Hypothalamus (tissue), 51 donors: Measurements from ENCODE around the gene PABPN1L.

Experiments
- DNase-seq, 51 donors: peaks; one replicate each; lab custom pipeline; 2025; lab: John Stamatoyannopoulos, UW

The PABPN1L gene

GRCh38 chr16:88866151-88866920 lies at the start of gene PABPN1L:
Gene PABPN1L (minus strand): TSS chr16:88866660. CDS start chr16:88866606, 54 bp downstream.
- no peak for DNase-seq

- DNase-seq: no peak
Measured at GRCh38 chr16:88915639-88916327, 49.3 kb upstream of the PABPN1L start.

GRCh38 chr16:88914750-88915368 lies 48.4 kb upstream of the PABPN1L start:
- no peak for DNase-seq

GRCh38 chr16:88913870-88914269 lies 47.4 kb upstream of the PABPN1L start:
- DNase-seq: no peak

GRCh38 chr16:88913001-88913612 lies 46.6 kb upstream of the PABPN1L start:
- DNase-seq: no peak

- no peak for DNase-seq
Measured at GRCh38 chr16:88912556-88912955, 46.1 kb upstream of the PABPN1L start.

- no peak for DNase-seq
Measured at GRCh38 chr16:88911946-88912310, 45.5 kb upstream of the PABPN1L start.

GRCh38 chr16:88911136-88911945 lies 44.9 kb upstream of the PABPN1L start:
- no peak for DNase-seq

- no peak for DNase-seq
Measured at GRCh38 chr16:88910284-88911135, 44.0 kb upstream of the PABPN1L start.

GRCh38 chr16:88909431-88910210 lies 43.2 kb upstream of the PABPN1L start:
- no peak for DNase-seq

- no peak for DNase-seq
Measured at GRCh38 chr16:88908307-88908706, 41.8 kb upstream of the PABPN1L start.

- DNase-seq: no peak
Measured at GRCh38 chr16:88907768-88908167, 41.3 kb upstream of the PABPN1L start.

GRCh38 chr16:88906535-88907105 lies 40.2 kb upstream of the PABPN1L start:
- no peak for DNase-seq

GRCh38 chr16:88906020-88906419 lies 39.6 kb upstream of the PABPN1L start:
- no peak for DNase-seq

- DNase-seq: no peak
Measured at GRCh38 chr16:88905563-88905962, 39.1 kb upstream of the PABPN1L start.

- no peak for DNase-seq
Measured at GRCh38 chr16:88904676-88905365, 38.4 kb upstream of the PABPN1L start.

- DNase-seq: no peak
Measured at GRCh38 chr16:88903267-88903666, 36.8 kb upstream of the PABPN1L start.

GRCh38 chr16:88902744-88903143 lies 36.3 kb upstream of the PABPN1L start:
- DNase-seq: no peak
